OCI-LY1 (cell line): Measurements from ENCODE around the gene PTPN14.

Experiments
- CTCF ChIP-seq: fragments of 200-600 bp; sonication (generic), shearing (Covaris generic); IDR thresholded peaks from 2 replicates; pipeline ENCODE4 v1.5.1; 2017; ENCODE audit warnings: mild to moderate bottlenecking, antibody characterized with exemption, low read length, moderate library complexity, mixed read lengths
- EZH2 ChIP-seq: fragments of 200-600 bp; sonication (generic), shearing (Covaris generic); IDR thresholded peaks from 2 replicates; pipeline ENCODE4 v1.8.0; 2017; ENCODE audit warnings: borderline replicate concordance, mixed run types, mild to moderate bottlenecking, antibody characterized with exemption, low read length, moderate library complexity, mixed read lengths

DNA sequence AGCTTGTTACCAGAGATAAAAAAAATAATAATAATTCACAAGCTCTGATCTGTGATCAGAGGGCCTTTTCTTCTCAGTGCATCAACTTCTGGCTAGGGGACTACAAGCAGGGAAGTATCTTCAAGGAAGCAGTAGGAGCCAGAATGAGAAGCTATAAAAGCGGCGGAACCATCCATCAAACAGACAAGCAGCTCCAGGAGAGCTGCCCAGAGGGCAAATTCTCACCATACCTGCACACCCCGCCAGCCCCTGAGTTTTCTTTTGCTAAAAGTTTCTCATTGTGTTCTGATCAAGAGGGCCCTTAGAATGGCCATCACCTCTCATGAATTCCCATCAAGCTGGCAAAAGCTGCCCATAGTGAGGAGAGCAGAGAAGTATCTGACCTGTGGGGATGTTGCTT lies 171.0 kb downstream of the PTPN14 start:
- TF ChIP-seq CTCF: no peak
- TF ChIP-seq EZH2: no peak
